GM12864 (cell line): ENCODE data around the gene SAMD3.
"Not testable (repeated sequence)": the region's sequence is repeated elsewhere in the genome, so short reads cannot be mapped to it uniquely, and the experiment has no call there.

Source experiments
- DNase-seq: peaks from one replicate; pipeline ENCODE4 v3.0.0-alpha.2; 2011; ENCODE audit warnings: low read depth
- H3K4me3 ChIP-seq: 2 replicates; pipeline ENCODE4 v1.5.1; 2011; ENCODE audit warnings: mild to moderate bottlenecking, low read depth, low read length, control low read depth
- TF ChIP-seq, protein P1 (sequence below): IDR thresholded peaks from 2 replicates; pipeline ENCODE4 v1.5.1; 2011; ENCODE audit warnings: low read depth, mild to moderate bottlenecking, moderate library complexity, low read length, control low read depth, inconsistent platforms; ENCODE audit errors: missing control alignments

Gene SAMD3

DNA sequence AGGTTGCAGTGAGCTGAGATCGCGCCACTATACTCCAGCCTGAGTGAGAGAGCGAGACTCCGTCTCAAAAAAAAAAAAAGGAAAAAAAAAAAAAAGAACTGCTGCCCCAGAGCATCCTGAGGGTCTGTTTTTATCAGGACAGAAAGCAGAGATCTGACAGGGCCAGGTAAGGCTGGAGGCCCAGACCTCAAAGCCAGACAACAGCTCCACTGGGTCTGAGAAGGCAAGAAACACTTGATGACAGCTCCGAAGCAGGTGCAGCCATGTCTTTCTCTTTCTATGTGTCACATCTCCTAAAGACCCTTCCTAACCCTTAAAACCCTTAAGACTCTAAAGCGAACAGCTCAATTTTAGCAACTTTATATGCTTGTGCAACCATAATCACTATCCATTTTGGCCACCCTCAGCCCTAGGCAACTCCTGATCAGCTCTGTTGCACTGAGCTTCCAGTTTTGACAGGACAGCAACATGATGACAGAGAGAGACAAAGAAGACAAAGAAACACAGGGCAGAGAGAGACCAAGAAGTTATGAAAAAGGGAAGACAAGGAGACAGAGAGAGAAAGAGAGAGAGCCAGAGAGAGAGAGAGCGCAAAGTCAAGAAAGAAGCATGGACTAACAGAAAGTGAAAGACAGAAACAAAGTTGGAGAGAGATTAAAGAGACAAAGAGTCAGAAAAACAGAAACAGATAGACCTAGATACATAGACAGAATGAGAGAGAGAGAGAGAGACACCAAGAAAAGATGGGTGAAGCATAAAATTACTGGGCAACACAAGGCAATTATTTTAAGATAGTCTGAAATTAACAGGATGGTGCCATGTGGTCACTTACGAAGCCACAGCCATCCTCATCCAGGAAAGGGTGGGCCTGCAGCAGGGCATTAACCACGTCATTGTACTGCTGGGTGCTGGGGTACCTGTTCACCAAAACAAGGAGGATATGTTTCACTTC, 39.2 kb downstream of the SAMD3 start:
- H3K4me3 ChIP-seq, result no peak overlapping the region
- TF ChIP-seq, protein P1, sequence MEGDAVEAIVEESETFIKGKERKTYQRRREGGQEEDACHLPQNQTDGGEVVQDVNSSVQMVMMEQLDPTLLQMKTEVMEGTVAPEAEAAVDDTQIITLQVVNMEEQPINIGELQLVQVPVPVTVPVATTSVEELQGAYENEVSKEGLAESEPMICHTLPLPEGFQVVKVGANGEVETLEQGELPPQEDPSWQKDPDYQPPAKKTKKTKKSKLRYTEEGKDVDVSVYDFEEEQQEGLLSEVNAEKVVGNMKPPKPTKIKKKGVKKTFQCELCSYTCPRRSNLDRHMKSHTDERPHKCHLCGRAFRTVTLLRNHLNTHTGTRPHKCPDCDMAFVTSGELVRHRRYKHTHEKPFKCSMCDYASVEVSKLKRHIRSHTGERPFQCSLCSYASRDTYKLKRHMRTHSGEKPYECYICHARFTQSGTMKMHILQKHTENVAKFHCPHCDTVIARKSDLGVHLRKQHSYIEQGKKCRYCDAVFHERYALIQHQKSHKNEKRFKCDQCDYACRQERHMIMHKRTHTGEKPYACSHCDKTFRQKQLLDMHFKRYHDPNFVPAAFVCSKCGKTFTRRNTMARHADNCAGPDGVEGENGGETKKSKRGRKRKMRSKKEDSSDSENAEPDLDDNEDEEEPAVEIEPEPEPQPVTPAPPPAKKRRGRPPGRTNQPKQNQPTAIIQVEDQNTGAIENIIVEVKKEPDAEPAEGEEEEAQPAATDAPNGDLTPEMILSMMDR, result no peak
- DNase-seq, result no peak

DNA sequence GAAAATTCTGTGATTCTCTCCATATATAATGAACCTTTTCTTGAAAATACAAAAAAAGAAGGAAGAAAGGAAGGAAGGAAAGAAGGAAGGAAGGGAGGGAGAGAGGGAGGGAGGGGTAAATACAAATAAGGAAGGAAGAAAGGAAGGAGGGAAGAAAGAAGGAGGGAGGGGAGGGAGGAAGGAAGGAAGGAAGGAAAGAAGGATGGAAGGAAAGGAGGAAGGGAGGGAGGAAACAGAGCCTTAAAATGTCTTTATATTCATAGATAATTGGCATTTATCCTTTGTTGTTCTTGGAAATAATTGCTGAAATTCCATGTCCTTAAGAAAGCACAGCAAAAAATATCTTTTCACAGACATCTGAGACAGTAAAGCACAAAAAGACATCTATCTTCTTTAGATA, 40.3 kb downstream of the SAMD3 start:
- H3K4me3 ChIP-seq, result no peak overlapping the region
- TF ChIP-seq, protein P1, result no peak
- no peak for DNase-seq

DNA sequence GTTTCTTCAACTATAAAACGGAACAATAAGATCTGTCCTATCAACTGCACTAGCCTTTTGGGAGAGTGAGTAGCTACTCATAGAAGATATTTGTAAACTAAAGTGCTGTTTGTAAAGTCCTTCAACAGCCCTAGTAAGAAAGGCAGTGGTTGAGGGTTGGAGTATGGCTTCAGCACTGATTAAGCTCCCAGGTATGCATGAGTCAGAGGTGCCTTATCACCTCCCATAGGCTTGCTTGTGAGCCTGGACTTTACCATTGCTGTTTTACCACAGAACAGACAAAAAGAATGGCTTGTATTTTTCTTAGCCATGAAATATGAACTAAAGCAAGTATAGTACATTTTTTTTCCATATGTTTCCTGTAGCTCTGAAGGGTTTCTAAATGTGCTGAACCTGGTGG, 44.1 kb downstream of the SAMD3 start:
- H3K4me3 ChIP-seq, result no peak overlapping the region
- DNase-seq, result no peak
- TF ChIP-seq, protein P1, result no peak

DNA sequence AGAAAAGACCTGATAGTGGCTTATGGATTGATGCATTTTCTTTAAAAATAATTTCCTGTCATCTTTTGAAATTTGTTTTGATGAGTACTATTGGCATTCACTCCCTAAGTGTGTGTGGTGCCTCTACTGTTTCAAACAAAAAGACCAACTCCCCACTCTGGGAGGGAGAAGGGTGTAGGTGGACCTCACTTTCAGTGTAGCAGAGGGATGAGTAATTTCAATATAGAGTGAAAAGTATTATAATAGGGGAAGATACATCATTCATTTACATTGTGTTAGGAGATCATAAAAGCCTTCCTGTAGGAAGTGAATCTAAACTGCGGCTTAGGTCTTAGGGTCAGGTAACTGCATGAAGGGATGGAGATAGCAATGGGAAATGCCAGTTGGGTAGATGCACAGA, 46.4 kb downstream of the SAMD3 start:
- TF ChIP-seq, protein P1, result no peak
- no peak for DNase-seq
- H3K4me3 ChIP-seq, result no peak overlapping the region

DNA sequence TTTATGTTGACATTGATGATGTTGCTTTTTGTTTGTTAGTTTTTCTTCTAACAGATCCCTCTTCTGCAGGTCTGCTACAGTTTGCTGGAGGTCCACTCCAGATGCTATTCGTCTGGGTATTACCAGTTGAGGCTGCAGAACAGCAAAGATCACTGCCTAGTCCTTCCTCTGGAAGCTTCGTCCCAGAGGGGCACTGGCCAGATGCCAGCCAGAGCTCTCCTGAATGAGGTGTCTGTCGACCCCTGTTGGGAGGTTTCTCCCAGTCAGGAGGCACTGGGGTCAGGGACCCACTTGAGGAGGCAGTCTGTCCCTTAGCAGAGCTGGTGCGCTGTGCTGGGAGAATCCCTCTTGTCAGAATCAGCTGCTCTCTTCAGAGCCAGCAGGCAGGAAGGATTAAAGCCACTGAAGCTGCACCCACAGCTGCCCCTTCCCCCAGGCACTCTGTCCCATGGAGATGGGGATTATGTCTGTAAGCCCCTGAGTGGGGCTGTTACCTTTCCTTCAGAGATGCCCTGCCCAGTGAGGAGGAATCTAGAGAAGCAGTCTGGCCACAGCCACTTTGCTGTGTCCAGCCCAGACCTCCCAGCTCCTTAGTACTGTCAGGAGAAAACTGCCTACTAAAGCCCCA, 49.3 kb downstream of the SAMD3 start:
- not testable (repeated sequence) for H3K4me3 ChIP-seq, DNase-seq

DNA sequence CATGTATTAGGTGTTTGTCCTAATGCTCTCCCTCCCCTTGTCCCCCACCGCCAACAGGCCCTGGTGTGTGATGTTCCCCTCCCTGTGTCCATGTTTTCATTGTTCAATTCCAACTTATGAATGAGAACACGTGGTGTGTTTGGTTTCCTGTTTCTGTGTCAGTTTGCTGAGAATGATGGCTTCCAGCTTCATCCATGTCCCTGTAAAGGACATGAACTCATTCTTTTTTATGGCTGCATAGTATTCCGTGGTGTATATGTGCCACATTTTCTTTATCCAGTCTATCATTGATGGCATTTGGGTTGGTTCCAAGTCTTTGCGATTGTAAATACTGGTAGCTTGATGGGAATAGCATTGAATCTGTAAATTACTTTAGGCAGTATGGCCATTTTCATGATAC, 52.6 kb downstream of the SAMD3 start:
- not testable (repeated sequence) for H3K4me3 ChIP-seq, DNase-seq

DNA sequence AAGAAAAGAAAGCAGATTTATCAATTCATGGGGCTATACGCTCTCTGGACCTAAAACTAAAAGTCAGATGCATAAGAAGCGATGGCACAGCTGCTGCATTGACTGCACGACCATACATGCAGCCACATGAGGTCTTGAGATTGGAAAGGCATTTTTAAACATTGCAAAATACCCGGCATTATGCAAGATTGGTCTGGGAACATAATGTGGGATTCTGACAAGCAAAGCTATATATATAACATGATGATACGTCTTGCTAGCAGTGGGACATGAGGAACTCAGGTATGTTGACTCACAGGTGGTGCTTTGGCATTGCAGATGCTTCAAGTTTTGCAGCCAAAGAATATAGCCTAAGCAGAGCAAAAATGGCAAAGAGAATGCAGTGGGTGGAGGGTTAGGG, 55.1 kb downstream of the SAMD3 start:
- TF ChIP-seq, protein P1, result no peak
- DNase-seq, result no peak
- no peak overlapping the region for H3K4me3 ChIP-seq

DNA sequence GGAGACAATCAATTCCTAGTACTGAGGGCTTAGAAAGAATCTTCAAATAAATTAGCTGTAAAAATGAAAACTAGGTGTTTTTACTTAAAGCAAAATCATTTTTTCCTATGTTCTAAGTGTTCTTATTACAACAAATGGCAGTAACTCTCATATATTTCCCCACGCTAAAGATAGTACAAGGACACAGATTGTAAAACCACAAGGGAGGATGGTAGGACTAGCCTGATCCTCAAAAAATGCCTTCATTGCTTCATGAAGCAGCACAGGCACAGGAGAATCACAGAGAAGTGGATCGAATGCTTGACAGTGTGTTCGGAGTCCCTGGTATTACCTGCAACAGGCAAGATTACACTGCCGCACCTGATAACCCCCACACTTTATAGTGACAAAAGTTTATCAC, 58.5 kb downstream of the SAMD3 start:
- no peak for DNase-seq
- H3K4me3 ChIP-seq, result no peak overlapping the region
- TF ChIP-seq, protein P1, result no peak
